ENCODE results near the gene ZNF652.

DNA sequence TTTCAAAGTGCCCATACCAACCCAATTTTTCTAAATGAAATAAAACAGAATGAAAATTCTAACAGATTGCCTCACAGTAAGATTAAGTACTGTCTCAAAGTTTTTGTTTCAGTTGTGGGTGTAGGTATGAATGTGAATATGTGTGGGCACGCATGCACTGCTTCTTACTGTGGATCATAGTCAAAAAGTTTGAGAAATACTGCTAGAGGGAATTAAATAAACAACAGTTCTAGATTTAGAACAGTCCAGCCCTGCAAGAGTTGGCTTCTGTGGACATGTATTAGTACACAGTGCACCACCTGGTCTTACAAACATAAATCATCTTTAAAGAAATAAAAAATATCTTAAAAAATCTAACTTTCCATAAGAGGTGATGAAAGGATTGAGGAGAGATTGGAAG is 8.4 kb downstream of the ZNF652 start:
- TF ChIP-seq, protein P1, sequence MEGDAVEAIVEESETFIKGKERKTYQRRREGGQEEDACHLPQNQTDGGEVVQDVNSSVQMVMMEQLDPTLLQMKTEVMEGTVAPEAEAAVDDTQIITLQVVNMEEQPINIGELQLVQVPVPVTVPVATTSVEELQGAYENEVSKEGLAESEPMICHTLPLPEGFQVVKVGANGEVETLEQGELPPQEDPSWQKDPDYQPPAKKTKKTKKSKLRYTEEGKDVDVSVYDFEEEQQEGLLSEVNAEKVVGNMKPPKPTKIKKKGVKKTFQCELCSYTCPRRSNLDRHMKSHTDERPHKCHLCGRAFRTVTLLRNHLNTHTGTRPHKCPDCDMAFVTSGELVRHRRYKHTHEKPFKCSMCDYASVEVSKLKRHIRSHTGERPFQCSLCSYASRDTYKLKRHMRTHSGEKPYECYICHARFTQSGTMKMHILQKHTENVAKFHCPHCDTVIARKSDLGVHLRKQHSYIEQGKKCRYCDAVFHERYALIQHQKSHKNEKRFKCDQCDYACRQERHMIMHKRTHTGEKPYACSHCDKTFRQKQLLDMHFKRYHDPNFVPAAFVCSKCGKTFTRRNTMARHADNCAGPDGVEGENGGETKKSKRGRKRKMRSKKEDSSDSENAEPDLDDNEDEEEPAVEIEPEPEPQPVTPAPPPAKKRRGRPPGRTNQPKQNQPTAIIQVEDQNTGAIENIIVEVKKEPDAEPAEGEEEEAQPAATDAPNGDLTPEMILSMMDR (IDR thresholded peaks at IDR 0.05), result no peak
- no peak for TF ChIP-seq POLR2A (IDR thresholded peaks at IDR 0.05)

Data from vagina (tissue), 2 donors.